ENCODE measurements around the gene ZBP1.

ZBP1 gene

GRCh38 chr20:57568088-57568896 is 51.9 kb downstream of the ZBP1 start:
- no peak for DNase-seq

GRCh38 chr20:57567471-57568079 is 52.7 kb downstream of the ZBP1 start:
- no peak for DNase-seq

DNA sequence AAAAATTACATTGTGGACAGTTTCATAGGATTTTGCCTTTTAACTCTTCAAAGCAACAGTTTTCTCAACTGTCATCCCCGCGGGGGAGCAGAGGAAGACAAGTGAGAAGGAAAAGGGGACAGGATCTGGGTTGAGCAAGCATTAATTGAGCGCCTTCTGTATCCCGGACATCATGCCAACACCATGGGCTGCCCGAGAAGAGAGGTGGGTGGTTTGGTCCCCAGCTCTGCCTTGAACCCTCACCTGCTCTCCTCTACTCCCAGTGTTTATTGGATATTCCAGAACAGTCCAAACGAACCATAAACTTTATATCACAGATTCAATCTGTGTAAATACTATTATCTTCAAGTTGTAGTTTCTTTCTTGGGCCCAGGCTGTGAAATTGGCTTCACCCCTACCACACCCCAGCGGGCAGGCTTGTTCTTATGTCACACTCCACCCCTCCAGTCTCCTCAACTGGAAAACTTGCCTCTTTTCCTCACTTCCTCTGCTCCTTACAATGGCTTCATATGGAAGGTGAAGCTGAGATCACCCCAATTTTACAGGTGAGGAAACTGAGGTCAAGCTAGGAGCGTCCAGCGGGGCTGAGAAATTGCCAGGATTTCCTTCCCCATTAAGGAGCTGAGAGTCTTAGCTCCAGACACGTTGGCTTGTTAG is 53.3 kb downstream of the ZBP1 start:
- no peak for DNase-seq

DNA sequence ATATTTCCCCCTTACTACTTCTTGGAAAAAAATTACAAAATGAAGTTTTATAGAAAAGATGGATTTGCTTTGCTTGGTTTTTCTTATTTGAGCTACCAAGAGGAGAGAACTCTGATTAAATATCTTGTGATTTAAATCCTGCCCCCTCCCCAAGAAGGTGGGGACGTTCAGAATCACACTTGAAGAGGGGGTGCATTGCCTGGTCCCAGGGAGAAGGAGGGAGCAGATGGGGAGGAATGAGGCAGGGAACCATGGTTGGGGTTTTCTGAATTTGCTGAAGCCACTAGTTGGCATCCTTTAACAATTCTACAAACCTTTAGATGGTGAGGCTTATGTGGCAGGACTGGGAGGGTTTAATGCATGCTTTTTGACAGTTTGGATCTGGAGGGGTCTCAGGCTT is 53.8 kb downstream of the ZBP1 start:
- DNase-seq = no peak

GRCh38 chr20:57564951-57565642 is 55.1 kb downstream of the ZBP1 start:
- no peak for DNase-seq

- no peak for DNase-seq
Measured at GRCh38 chr20:57564180-57564802, 55.9 kb downstream of the ZBP1 start.

GRCh38 chr20:57563522-57563921 is 56.7 kb downstream of the ZBP1 start:
- no peak for DNase-seq

DNA sequence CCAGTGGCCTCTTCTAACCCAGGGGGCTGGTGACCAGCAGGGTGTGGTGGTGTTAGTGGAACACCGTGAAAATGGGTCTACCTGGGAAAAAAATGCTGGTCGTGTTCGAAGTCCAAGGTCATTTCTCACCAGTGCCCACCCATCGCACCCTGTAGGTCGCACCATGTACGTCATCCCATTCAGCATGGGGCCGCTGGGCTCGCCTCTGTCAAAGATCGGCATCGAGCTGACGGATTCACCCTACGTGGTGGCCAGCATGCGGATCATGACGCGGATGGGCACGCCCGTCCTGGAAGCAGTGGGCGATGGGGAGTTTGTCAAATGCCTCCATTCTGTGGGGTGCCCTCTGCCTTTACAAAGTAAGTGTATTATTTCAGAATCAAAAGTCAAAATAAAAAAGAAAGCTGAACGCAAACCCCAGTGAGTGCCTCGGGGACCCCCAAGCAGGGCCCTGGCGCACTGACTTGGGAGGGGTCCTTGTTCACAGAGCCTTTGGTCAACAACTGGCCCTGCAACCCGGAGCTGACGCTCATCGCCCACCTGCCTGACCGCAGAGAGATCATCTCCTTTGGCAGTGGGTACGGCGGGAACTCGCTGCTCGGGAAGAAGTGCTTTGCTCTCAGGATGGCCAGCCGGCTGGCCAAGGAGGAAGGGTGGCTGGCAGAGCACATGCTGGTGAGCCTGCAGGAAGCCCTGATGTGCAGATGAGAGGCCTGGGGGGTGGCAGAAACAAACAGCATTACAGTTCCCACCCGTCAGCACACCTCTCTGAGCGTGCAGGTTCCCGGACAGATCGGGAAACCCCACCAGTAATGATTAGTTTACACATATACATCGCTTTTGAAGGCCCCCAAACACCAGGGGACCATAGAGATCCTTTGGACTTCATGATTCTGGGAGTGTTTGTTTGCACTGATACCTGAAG is 57.4 kb downstream of the ZBP1 start:
- DNase-seq = no peak

DNA sequence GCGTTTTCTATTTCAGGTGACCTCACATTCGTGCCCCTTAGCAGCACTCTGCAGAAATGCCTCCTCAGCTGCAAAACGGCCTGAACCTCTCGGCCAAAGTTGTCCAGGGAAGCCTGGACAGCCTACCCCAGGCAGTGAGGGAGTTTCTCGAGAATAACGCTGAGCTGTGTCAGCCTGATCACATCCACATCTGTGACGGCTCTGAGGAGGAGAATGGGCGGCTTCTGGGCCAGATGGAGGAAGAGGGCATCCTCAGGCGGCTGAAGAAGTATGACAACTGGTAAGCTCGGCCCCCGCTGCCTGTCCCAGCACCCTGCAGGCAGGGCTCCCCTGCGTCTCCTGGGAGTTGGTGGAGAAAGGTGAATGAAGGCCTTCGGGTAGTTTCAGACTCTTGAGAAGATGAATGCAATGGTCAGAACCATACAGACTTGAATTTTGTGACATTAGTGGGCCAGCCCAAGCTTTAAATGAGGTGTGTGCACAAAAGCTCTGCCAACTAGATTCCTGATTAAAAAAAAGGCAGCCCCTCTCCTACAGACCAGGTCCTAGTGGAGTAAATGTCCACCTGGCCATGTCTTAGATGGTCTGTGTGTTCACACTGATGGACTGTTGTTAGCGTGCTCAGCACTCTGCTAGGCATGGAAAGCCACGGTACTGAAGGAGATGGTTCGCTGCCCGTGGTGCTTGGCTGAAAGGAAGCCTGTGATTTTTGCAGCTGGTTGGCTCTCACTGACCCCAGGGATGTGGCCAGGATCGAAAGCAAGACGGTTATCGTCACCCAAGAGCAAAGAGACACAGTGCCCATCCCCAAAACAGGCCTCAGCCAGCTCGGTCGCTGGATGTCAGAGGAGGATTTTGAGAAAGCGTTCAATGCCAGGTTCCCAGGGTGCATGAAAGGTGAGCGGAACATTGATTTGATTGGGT is 58.6 kb downstream of the ZBP1 start:
- no peak for DNase-seq

DNA sequence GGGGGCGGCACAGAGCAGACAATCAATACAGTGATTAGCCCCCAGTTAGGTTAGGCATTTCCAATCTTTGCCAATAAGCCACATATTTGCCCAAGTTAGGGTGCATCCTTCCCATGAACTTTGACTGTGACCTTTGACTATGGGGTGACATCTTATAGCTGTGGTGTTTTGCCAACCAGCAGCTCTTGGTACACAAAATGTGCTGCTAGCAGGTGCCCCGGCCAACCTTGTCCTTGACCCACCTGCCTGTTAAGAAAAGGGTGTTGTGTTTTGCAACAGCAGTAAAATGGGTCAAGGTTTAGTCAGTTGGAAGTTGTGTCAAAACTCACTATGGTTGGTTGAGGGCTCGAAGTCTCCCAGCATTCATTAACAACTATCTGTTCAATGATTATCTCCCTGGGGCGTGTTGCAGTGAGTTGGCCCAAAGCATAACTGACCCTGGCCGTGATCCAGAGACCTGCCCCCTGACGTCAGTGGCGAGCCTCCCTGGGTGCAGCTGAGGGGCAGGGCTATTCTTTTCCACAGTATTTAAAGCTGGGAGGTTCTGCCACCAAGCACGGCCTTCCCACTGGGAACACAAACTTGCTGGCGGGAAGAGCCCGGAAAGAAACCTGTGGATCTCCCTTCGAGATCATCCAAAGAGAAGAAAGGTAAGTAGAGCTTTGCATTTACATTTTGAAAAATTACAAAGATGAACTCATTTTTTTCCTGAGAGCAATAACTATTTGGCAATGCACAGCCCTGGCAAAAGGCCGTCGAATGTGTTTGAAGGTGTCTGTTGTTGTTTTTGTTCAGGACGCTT is 59.5 kb downstream of the ZBP1 start, which contains the start of gene PCK1:
PCK1 (plus strand) TSS at position 557 of the 802 bp plus-strand sequence. CDS start 302 bp downstream, outside the sequence.
- no peak for DNase-seq

DNA sequence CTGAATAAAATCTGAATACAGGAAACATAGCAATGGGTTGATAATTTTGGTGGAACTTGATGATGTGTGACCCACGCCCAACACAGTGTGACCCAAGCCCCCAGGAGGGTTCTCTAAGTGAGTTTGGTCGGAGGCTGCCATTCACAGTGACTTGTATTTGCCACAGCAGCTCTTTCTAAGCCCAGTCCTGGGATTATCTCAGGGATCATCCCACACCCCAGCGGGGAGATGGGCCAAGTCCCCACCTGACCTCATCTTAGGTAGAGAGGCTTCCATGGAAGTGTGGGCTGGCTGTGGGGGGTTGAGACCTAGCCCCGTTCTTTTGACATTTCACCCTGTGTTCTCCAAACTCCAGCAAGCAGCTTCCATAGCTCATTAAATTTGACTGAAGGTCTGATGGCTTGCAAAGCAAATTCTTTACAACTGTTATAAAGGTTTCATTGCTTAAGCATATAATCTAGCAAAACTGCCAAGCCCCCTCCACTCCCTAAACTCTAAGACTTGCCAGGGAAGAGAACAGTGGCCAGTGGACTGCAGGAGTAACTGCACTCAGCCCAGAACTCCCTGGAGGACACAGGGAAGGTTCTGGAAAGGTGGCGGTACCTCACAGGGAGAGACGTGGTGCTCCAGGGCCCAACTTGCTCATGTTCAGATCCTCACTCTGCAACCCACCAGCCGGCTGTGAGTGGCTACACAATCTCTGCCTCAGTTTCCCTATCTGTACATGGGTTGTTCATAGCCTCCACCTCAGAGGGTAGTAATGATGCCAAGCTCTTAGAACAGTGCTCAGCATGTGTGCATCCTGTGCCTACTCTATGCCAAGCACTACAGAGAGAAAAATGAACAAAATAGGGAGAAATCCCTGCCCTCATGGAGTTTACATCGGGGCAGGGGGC is 60.3 kb downstream of the ZBP1 start:
- no peak for DNase-seq

DNA sequence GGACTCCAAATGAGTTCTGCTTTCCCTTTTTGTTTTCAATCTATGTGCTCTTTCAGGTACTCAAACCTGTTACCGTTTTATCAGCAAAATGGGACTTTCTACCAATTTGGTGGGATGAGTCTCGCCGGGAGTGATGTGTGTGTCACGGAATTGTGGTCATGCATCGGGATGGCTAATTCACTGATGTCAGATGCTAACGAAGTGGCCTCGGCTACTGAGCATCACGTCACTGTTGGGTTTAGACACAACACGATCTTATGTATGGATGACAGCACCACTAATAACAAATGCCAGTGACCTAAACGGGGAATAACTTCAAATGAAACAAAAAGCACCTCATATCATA is 61.0 kb downstream of the ZBP1 start:
- no peak for DNase-seq

DNA sequence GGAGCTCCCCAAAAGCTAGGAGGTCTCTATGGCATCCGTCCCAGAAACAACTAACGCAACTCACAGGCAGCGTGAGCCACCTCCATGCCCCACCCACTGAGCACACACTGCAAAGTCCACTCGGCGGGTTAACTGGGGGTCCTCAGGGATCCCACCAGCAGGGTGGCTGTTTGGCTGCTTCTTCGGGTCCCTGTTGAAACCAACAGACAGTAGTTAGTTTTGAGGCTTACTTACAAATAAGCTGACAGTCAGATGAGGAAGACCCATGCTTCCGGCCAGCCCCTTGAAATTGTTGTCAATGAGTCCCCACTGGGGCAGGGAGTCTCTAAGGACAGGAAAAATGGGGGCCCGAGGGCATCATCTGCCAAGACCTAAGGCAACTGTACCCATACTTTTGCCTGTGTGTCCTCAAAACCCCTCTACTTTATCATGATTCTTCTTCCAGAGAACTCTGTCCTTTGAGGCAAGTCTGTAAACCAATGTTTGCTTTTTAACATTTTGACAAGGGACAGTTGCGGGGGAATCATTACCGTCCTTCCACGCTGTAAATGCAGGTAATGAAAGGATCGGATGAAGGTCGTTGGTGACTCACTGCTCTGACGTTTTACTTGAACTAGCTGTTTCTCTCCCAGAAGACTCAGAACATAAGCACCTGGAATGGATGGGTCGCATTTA is 61.5 kb downstream of the ZBP1 start:
- DNase-seq = no peak

DNA sequence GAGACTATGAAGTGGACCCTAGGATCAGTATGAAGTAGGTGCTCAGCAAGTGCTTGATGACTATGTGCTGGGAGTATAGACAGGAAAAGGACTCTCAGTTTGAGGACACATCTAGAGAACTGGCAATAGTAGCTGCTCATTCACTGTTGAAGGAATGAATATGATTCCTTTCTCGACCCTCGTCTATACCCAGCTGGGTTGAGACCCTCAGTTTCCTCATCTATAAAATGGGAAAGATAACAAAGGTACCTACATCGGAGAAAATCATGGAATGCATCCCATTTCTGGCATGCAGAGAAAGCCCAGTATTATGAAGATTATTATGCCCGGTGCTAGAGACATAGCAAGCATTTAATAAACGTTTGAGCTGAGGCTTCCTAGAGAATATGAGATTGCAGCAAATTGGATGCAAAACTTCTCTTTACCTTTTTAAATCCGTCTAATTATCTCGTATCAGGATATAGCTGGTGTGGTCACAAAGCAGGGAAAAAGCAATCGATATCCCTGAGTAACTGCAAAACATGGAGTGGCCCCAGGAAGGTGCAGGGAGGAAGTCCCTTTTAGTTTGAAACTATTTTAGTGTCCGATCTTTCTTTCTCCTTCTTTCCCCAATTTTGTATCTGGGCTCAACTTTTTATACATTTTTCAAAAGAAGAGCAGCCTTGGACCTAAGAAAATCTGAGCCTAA is 62.2 kb downstream of the ZBP1 start:
- DNase-seq = no peak

GRCh38 chr20:57556980-57557274 is 63.3 kb downstream of the ZBP1 start:
- no peak for DNase-seq

- no peak for DNase-seq
Measured at GRCh38 chr20:57555457-57556184, 64.6 kb downstream of the ZBP1 start.
